22Rv1 (cell line): ENCODE data around the gene STK17A.

Experiments used
- ZFX ChIP-seq: fragments of 450-650 bp; IDR thresholded peaks from 2 replicates; pipeline ENCODE4 v1.6.1; 2017; ENCODE audit warnings: antibody characterized with exemption, borderline replicate concordance
- TF ChIP-seq, protein P1 (sequence below): fragments of 450-650 bp; IDR thresholded peaks from 2 replicates; pipeline ENCODE4 v1.5.1; 2017; ENCODE audit warnings: mild to moderate bottlenecking

GRCh38 chr7:43653466-43653865 is 70.6 kb downstream of the STK17A start:
- TF ChIP-seq, protein P1, sequence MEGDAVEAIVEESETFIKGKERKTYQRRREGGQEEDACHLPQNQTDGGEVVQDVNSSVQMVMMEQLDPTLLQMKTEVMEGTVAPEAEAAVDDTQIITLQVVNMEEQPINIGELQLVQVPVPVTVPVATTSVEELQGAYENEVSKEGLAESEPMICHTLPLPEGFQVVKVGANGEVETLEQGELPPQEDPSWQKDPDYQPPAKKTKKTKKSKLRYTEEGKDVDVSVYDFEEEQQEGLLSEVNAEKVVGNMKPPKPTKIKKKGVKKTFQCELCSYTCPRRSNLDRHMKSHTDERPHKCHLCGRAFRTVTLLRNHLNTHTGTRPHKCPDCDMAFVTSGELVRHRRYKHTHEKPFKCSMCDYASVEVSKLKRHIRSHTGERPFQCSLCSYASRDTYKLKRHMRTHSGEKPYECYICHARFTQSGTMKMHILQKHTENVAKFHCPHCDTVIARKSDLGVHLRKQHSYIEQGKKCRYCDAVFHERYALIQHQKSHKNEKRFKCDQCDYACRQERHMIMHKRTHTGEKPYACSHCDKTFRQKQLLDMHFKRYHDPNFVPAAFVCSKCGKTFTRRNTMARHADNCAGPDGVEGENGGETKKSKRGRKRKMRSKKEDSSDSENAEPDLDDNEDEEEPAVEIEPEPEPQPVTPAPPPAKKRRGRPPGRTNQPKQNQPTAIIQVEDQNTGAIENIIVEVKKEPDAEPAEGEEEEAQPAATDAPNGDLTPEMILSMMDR = no peak
- TF ChIP-seq ZFX = no peak
